NCI-H1105 (cell line): Measurements from ENCODE around the gene TMEM163.
"Not testable (repeated sequence)": the region's sequence is repeated elsewhere in the genome, so short reads cannot be mapped to it uniquely, and the experiment has no call there.

ENCODE experiments used
- DNase-seq: peaks from one replicate; lab custom pipeline; 2025; lab: John Stamatoyannopoulos, UW

TMEM163 gene

GRCh38 chr2:134663451-134664450 is 55.0 kb downstream of the TMEM163 start:
- DNase-seq: no peak

DNA sequence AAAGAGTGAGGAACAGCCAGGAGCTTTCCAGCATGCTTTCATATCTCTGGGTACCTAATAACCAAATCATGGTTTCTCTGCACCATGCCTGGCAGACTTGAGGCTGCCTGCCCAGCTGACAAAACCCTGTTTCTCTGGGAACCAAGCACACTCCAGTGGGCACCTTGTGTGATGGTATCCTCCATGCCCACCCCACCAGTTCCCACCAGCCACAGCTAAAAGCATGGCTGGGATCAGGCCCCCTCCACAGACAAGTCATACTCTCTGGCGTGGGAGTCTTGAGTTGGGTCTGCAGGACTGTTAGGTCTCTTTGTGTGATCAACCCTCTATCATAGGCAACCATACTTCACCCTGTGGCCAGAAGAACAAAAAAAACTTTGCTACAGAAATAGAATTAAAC is 56.0 kb downstream of the TMEM163 start:
- no peak for DNase-seq

DNA sequence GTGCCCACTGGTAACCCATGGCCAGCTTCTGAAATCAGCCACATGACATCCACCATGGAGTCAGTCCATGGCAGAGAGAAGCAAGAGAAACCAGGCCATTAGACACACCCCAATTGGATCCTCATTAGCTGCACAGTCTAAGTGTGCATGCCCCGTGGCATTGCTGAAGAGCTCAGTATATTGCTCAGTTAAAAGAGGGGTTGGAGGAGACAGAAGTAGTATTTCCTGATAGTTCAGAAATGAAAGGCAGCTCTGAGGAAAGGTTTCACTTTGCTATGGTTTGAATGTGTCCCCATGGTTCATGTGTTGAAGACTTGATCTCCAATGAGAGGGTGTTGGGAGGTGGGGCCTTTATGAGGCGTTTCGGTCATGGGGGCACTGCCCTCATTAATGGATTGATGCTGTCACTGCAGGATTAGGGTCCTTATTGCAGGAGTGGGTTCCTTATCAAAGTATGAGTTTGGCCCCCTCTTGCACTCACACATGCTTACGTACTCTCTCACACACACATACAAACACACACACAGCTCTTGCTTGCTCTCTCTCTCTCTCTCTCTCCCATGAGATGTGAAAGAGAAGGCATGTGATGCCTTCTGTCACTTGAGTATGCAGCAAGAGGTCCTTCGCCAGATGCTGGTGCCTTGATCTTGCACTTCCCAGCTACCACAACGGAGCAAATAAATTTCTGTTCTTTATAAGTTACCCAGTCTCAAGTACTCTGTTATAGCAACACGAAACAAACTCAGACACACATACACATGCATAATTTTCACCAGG is 58.0 kb downstream of the TMEM163 start:
- DNase-seq: no peak

- DNase-seq: no peak
These were observed 59.1 kb downstream of the TMEM163 start for GRCh38 chr2:134659724-134660123.

- no peak for DNase-seq
These were observed 61.0 kb downstream of the TMEM163 start for GRCh38 chr2:134657650-134658250.

GRCh38 chr2:134656391-134656790 is 62.4 kb downstream of the TMEM163 start:
- not testable (repeated sequence) for DNase-seq

GRCh38 chr2:134648586-134648985 is 70.2 kb downstream of the TMEM163 start:
- DNase-seq: no peak

GRCh38 chr2:134647607-134648256 is 71.1 kb downstream of the TMEM163 start:
- DNase-seq: no peak

GRCh38 chr2:134642938-134643337 is 75.9 kb downstream of the TMEM163 start:
- DNase-seq: no peak

- no peak for DNase-seq
These were observed 78.3 kb downstream of the TMEM163 start for GRCh38 chr2:134640494-134640893.

- no peak for DNase-seq
These were observed 79.5 kb downstream of the TMEM163 start for GRCh38 chr2:134639265-134639664.

GRCh38 chr2:134636714-134637113 is 82.1 kb downstream of the TMEM163 start:
- DNase-seq: no peak

- DNase-seq: no peak
These were observed 84.6 kb downstream of the TMEM163 start for GRCh38 chr2:134634054-134634753.

- no peak for DNase-seq
These were observed 88.2 kb downstream of the TMEM163 start for GRCh38 chr2:134630504-134631159.

GRCh38 chr2:134628453-134628852 is 90.3 kb downstream of the TMEM163 start:
- DNase-seq: no peak

- DNase-seq: no peak
These were observed 92.0 kb downstream of the TMEM163 start for GRCh38 chr2:134626781-134627180.

DNA sequence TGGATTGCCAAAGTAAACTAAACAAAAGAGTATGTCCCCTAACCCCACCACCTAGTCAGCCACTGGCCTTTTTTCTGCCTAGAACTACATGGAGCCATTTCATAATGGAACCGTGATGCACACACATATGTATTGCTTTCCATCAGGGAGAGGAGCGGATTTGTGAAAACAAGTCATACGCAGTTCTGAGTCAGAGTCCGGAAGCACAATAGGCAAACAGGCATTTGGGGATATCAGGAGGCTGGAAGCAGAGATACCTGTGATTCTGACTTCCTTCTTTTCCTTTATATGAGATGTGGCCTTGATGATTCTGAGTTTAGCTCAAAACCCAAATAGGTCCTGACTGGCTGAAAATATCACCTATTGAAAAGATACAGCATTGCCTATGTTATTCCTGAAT is 93.5 kb downstream of the TMEM163 start:
- no peak for DNase-seq

GRCh38 chr2:134623796-134624195 is 95.0 kb downstream of the TMEM163 start:
- no peak for DNase-seq

- DNase-seq: no peak
These were observed 95.8 kb downstream of the TMEM163 start for GRCh38 chr2:134623046-134623445.

- DNase-seq: no peak
These were observed 96.7 kb downstream of the TMEM163 start for GRCh38 chr2:134621939-134622705.
